Endothelial cell of umbilical vein (primary cell): ENCODE measurements around the gene MAPK6.

Source experiments
- EZH2 ChIP-seq: IDR thresholded peaks from 2 replicates; pipeline ENCODE4 v1.6.1; 2012; ENCODE audit warnings: borderline replicate concordance, low read depth, mild to moderate bottlenecking, moderate library complexity, low read length, inconsistent platforms; ENCODE audit not compliant: severe bottlenecking
- JUN ChIP-seq: IDR thresholded peaks from 2 replicates; pipeline ENCODE4 v1.6.1; 2011; ENCODE audit warnings: borderline replicate concordance, low read depth; ENCODE audit not compliant: insufficient read length, insufficient read depth
- POLR2A ChIP-seq: IDR thresholded peaks from 2 replicates; pipeline ENCODE4 v1.6.1; 2012; ENCODE audit warnings: low read depth, mild to moderate bottlenecking, control low read depth, low read length
- TF ChIP-seq, protein P1 (sequence below), 2 donors: IDR thresholded peaks; 1 replicate in 1 of 2; 2 replicates in 1 of 2; pipeline ENCODE4 v1.5.1; 2011; ENCODE audit warnings: low read length in 2 of 2, mild to moderate bottlenecking in 2 of 2, moderate library complexity in 2 of 2, control low read depth in 1 of 2, inconsistent platforms in 1 of 2, low read depth in 1 of 2; ENCODE audit not compliant: insufficient read depth in 1 of 2; ENCODE audit errors: extremely low read depth in 1 of 2
- TF ChIP-seq, protein P2 (sequence below): IDR thresholded peaks from 2 replicates; pipeline ENCODE4 v1.6.1; 2011; ENCODE audit not compliant: insufficient read depth, insufficient read length

DNA sequence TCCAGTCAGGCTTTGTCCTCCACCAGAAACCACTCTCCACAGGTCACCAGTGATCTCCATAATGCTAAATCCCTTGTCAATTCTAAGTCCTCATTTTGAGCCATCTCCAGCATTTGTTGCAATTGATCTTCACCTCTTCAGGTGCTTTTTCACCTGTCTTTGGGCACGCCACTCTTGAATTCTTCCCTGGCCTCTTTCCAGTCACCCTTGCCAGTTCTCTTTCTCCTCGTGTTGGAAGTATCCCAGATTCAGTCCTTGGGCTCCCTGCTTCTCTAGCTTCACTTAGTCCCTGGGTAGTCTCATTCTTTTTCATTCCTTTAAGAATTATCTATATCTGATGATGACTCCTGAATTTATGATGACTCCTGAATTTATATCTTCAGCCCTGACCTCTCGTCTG is 37.5 kb downstream of the MAPK6 start:
- TF ChIP-seq JUN (no peak), EZH2 (no peak), POLR2A (no peak)
- TF ChIP-seq, protein P1, sequence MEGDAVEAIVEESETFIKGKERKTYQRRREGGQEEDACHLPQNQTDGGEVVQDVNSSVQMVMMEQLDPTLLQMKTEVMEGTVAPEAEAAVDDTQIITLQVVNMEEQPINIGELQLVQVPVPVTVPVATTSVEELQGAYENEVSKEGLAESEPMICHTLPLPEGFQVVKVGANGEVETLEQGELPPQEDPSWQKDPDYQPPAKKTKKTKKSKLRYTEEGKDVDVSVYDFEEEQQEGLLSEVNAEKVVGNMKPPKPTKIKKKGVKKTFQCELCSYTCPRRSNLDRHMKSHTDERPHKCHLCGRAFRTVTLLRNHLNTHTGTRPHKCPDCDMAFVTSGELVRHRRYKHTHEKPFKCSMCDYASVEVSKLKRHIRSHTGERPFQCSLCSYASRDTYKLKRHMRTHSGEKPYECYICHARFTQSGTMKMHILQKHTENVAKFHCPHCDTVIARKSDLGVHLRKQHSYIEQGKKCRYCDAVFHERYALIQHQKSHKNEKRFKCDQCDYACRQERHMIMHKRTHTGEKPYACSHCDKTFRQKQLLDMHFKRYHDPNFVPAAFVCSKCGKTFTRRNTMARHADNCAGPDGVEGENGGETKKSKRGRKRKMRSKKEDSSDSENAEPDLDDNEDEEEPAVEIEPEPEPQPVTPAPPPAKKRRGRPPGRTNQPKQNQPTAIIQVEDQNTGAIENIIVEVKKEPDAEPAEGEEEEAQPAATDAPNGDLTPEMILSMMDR (IDR thresholded peaks at IDR 0.05; ENCODE audit: extremely low read depth in 1 of 2, insufficient read depth in 1 of 2, low read depth in 1 of 2, low read length in 2 of 2) = no peak
- TF ChIP-seq, protein P2, sequence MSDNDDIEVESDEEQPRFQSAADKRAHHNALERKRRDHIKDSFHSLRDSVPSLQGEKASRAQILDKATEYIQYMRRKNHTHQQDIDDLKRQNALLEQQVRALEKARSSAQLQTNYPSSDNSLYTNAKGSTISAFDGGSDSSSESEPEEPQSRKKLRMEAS = no peak
